ENCODE measurements around the gene CHAD.

CHAD gene

GRCh38 chr17:50495217-50495823, 26.6 kb upstream of the CHAD start:
- Histone ChIP-seq H3K36me3 (ENCODE audit: control insufficient read depth in 2 of 2, insufficient read depth in 2 of 2, low read length in 2 of 2) (no peaks in the 10 kb centered on the region), H3K27ac (ENCODE audit: low read depth in 2 of 2, low read length in 2 of 2) (no peak overlapping the region), H3K9ac (ENCODE audit: low read depth in 1 of 2, low read length in 2 of 2) (no peak overlapping the region), H3K4me1 (ENCODE audit: control insufficient read depth in 2 of 2, insufficient read depth in 2 of 2, low read length in 2 of 2) (peaks cover 5 to 8% of the 10 kb centered on the region in 2 donors), H3K9me3 (ENCODE audit: control insufficient read depth in 2 of 2, low read length in 2 of 2) (no peaks in the 10 kb centered on the region), H3K4me3 (ENCODE audit: low read length in 2 of 2) (no peak overlapping the region), H3K27me3 (ENCODE audit: control insufficient read depth in 2 of 2, insufficient read depth in 2 of 2, low read length in 2 of 2) (no peaks in the 10 kb centered on the region)

GRCh38 chr17:50493744-50494143, 25.1 kb upstream of the CHAD start:
- H3K4me1 ChIP-seq (ENCODE audit: control insufficient read depth in 2 of 2, insufficient read depth in 2 of 2, low read length in 2 of 2), result peaks cover 5 to 8% of the 10 kb centered on the region in 2 donors
- no peaks in the 10 kb centered on the region for H3K27me3 ChIP-seq (ENCODE audit: control insufficient read depth in 2 of 2, insufficient read depth in 2 of 2, low read length in 2 of 2)
- H3K9ac ChIP-seq (ENCODE audit: low read depth in 1 of 2, low read length in 2 of 2), result no peak overlapping the region
- no peaks in the 10 kb centered on the region for H3K9me3 ChIP-seq (ENCODE audit: control insufficient read depth in 2 of 2, low read length in 2 of 2)
- H3K36me3 ChIP-seq (ENCODE audit: control insufficient read depth in 2 of 2, insufficient read depth in 2 of 2, low read length in 2 of 2), result no peaks in the 10 kb centered on the region
- no peak overlapping the region for H3K4me3 ChIP-seq (ENCODE audit: low read length in 2 of 2)
- no peak overlapping the region for H3K27ac ChIP-seq (ENCODE audit: low read depth in 2 of 2, low read length in 2 of 2)

- Histone ChIP-seq H3K27ac (ENCODE audit: low read depth in 2 of 2, low read length in 2 of 2) (no peak overlapping the region), H3K4me1 (ENCODE audit: control insufficient read depth in 2 of 2, insufficient read depth in 2 of 2, low read length in 2 of 2) (no peaks in the 10 kb centered on the region), H3K9ac (ENCODE audit: low read depth in 1 of 2, low read length in 2 of 2) (no peak overlapping the region), H3K9me3 (ENCODE audit: control insufficient read depth in 2 of 2, low read length in 2 of 2) (no peaks in the 10 kb centered on the region), H3K27me3 (ENCODE audit: control insufficient read depth in 2 of 2, insufficient read depth in 2 of 2, low read length in 2 of 2) (no peaks in the 10 kb centered on the region), H3K4me3 (ENCODE audit: low read length in 2 of 2) (no peak overlapping the region), H3K36me3 (ENCODE audit: control insufficient read depth in 2 of 2, insufficient read depth in 2 of 2, low read length in 2 of 2) (peaks cover 0 to 3% of the 10 kb centered on the region in 2 donors)
These were observed 23.5 kb upstream of the CHAD start for GRCh38 chr17:50492214-50492613.

DNA sequence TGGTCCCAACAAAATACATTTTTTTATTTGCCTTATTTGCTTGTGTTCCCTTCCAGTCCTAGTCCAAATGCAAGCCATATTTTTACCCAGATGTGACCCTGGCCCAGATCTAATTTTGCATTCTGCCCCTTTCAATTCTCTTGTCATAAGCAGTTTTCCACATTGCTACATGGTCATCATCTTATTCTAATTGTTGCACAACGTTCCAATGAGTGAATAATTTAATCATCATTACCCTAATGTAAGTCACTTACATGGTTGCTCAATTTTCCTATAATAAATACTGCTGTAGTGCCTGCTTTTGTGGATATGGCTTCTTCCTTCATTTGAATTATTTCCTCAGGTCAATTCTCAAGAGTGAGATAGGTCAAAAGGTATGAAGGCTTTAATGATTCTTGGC, 22.8 kb upstream of the CHAD start:
- H3K4me1 ChIP-seq (ENCODE audit: control insufficient read depth in 2 of 2, insufficient read depth in 2 of 2, low read length in 2 of 2), result no peaks in the 10 kb centered on the region

GRCh38 chr17:50488880-50489279, 20.2 kb upstream of the CHAD start:
- no peak overlapping the region for H3K27ac ChIP-seq (ENCODE audit: low read depth in 2 of 2, low read length in 2 of 2)
- no peaks in the 10 kb centered on the region for H3K9me3 ChIP-seq (ENCODE audit: control insufficient read depth in 2 of 2, low read length in 2 of 2)
- no peaks in the 10 kb centered on the region for H3K4me1 ChIP-seq (ENCODE audit: control insufficient read depth in 2 of 2, insufficient read depth in 2 of 2, low read length in 2 of 2)
- peaks cover 16 to 25% of the 10 kb centered on the region in 2 donors for H3K36me3 ChIP-seq (ENCODE audit: control insufficient read depth in 2 of 2, insufficient read depth in 2 of 2, low read length in 2 of 2)
- no peak overlapping the region for H3K4me3 ChIP-seq (ENCODE audit: low read length in 2 of 2)
- no peak overlapping the region for H3K9ac ChIP-seq (ENCODE audit: low read depth in 1 of 2, low read length in 2 of 2)
- H3K27me3 ChIP-seq (ENCODE audit: control insufficient read depth in 2 of 2, insufficient read depth in 2 of 2, low read length in 2 of 2), result no peaks in the 10 kb centered on the region

More for the DNA sequence above, 22.8 kb upstream of the CHAD start:
- H3K4me3 ChIP-seq (ENCODE audit: low read length in 2 of 2), result no peak overlapping the region
- H3K27me3 ChIP-seq (ENCODE audit: control insufficient read depth in 2 of 2, insufficient read depth in 2 of 2, low read length in 2 of 2), result no peaks in the 10 kb centered on the region
- peaks cover 0 to 5% of the 10 kb centered on the region in 2 donors for H3K36me3 ChIP-seq (ENCODE audit: control insufficient read depth in 2 of 2, insufficient read depth in 2 of 2, low read length in 2 of 2)
- no peak overlapping the region for H3K9ac ChIP-seq (ENCODE audit: low read depth in 1 of 2, low read length in 2 of 2)
- H3K9me3 ChIP-seq (ENCODE audit: control insufficient read depth in 2 of 2, low read length in 2 of 2), result no peaks in the 10 kb centered on the region
- no peak overlapping the region for H3K27ac ChIP-seq (ENCODE audit: low read depth in 2 of 2, low read length in 2 of 2)

- Histone ChIP-seq H3K4me1 (ENCODE audit: control insufficient read depth in 2 of 2, insufficient read depth in 2 of 2, low read length in 2 of 2) (peaks cover 4 to 5% of the 10 kb centered on the region in 2 donors), H3K27ac (ENCODE audit: low read depth in 2 of 2, low read length in 2 of 2) (no peak overlapping the region), H3K9me3 (ENCODE audit: control insufficient read depth in 2 of 2, low read length in 2 of 2) (no peaks in the 10 kb centered on the region), H3K9ac (ENCODE audit: low read depth in 1 of 2, low read length in 2 of 2) (no peak overlapping the region), H3K36me3 (ENCODE audit: control insufficient read depth in 2 of 2, insufficient read depth in 2 of 2, low read length in 2 of 2) (peaks cover 23 to 33% of the 10 kb centered on the region in 2 donors), H3K4me3 (ENCODE audit: low read length in 2 of 2) (no peak overlapping the region), H3K27me3 (ENCODE audit: control insufficient read depth in 2 of 2, insufficient read depth in 2 of 2, low read length in 2 of 2) (no peaks in the 10 kb centered on the region)
These were observed 18.8 kb upstream of the CHAD start for GRCh38 chr17:50487213-50488096.

- H3K27ac ChIP-seq (ENCODE audit: low read depth in 2 of 2, low read length in 2 of 2), result no peak overlapping the region
- no peak overlapping the region for H3K9ac ChIP-seq (ENCODE audit: low read depth in 1 of 2, low read length in 2 of 2)
- peaks cover 10 to 12% of the 10 kb centered on the region in 2 donors for H3K4me1 ChIP-seq (ENCODE audit: control insufficient read depth in 2 of 2, insufficient read depth in 2 of 2, low read length in 2 of 2)
- H3K27me3 ChIP-seq (ENCODE audit: control insufficient read depth in 2 of 2, insufficient read depth in 2 of 2, low read length in 2 of 2), result no peaks in the 10 kb centered on the region
- no peak overlapping the region for H3K4me3 ChIP-seq (ENCODE audit: low read length in 2 of 2)
- H3K36me3 ChIP-seq (ENCODE audit: control insufficient read depth in 2 of 2, insufficient read depth in 2 of 2, low read length in 2 of 2), result peaks cover 27 to 33% of the 10 kb centered on the region in 2 donors
- no peaks in the 10 kb centered on the region for H3K9me3 ChIP-seq (ENCODE audit: control insufficient read depth in 2 of 2, low read length in 2 of 2)
These were observed 15.9 kb upstream of the CHAD start for GRCh38 chr17:50484386-50485155.

GRCh38 chr17:50483266-50483665, 14.6 kb upstream of the CHAD start:
- Histone ChIP-seq H3K4me1 (ENCODE audit: control insufficient read depth in 2 of 2, insufficient read depth in 2 of 2, low read length in 2 of 2) (peaks cover 13 to 15% of the 10 kb centered on the region in 2 donors), H3K9ac (ENCODE audit: low read depth in 1 of 2, low read length in 2 of 2) (no peak overlapping the region), H3K4me3 (ENCODE audit: low read length in 2 of 2) (no peak overlapping the region), H3K9me3 (ENCODE audit: control insufficient read depth in 2 of 2, low read length in 2 of 2) (no peaks in the 10 kb centered on the region), H3K27ac (ENCODE audit: low read depth in 2 of 2, low read length in 2 of 2) (no peak overlapping the region), H3K36me3 (ENCODE audit: control insufficient read depth in 2 of 2, insufficient read depth in 2 of 2, low read length in 2 of 2) (peaks cover 27 to 33% of the 10 kb centered on the region in 2 donors), H3K27me3 (ENCODE audit: control insufficient read depth in 2 of 2, insufficient read depth in 2 of 2, low read length in 2 of 2) (no peaks in the 10 kb centered on the region)

GRCh38 chr17:50482516-50482915, 13.8 kb upstream of the CHAD start:
- Histone ChIP-seq H3K4me1 (ENCODE audit: control insufficient read depth in 2 of 2, insufficient read depth in 2 of 2, low read length in 2 of 2) (peaks cover 18 to 19% of the 10 kb centered on the region in 2 donors), H3K9me3 (ENCODE audit: control insufficient read depth in 2 of 2, low read length in 2 of 2) (no peaks in the 10 kb centered on the region), H3K9ac (ENCODE audit: low read depth in 1 of 2, low read length in 2 of 2) (peak overlapping the region in 1 of 2 donors; percentile 20), H3K4me3 (ENCODE audit: low read length in 2 of 2) (no peak overlapping the region), H3K27ac (ENCODE audit: low read depth in 2 of 2, low read length in 2 of 2) (peak overlapping the region; percentile 52 to 71), H3K27me3 (ENCODE audit: control insufficient read depth in 2 of 2, insufficient read depth in 2 of 2, low read length in 2 of 2) (no peaks in the 10 kb centered on the region), H3K36me3 (ENCODE audit: control insufficient read depth in 2 of 2, insufficient read depth in 2 of 2, low read length in 2 of 2) (peaks cover 27 to 33% of the 10 kb centered on the region in 2 donors)

DNA sequence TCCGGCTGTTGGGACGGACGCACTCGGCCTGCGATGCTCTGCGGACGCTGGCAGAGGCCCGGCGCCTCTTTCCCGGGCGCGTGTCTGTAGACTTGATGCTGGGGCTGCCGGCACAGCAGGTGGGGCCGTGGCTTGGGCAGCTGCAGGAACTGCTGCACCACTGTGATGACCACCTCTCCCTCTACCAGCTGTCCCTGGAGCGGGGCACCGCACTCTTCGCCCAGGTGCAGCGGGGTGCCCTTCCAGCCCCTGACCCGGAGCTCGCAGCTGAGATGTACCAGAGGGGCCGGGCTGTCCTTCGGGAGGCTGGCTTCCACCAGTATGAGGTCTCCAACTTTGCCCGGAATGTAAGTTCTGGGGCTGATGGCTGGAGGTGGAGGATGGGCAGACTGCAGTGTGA, 13.4 kb upstream of the CHAD start:
- Histone ChIP-seq H3K9me3 (ENCODE audit: control insufficient read depth in 2 of 2, low read length in 2 of 2) (no peaks in the 10 kb centered on the region), H3K4me3 (ENCODE audit: low read length in 2 of 2) (no peak overlapping the region), H3K27ac (ENCODE audit: low read depth in 2 of 2, low read length in 2 of 2) (peak overlapping the region in 1 of 2 donors; percentile 6), H3K9ac (ENCODE audit: low read depth in 1 of 2, low read length in 2 of 2) (no peak overlapping the region), H3K27me3 (ENCODE audit: control insufficient read depth in 2 of 2, insufficient read depth in 2 of 2, low read length in 2 of 2) (no peaks in the 10 kb centered on the region), H3K36me3 (ENCODE audit: control insufficient read depth in 2 of 2, insufficient read depth in 2 of 2, low read length in 2 of 2) (peaks cover 27 to 29% of the 10 kb centered on the region in 2 donors), H3K4me1 (ENCODE audit: control insufficient read depth in 2 of 2, insufficient read depth in 2 of 2, low read length in 2 of 2) (peaks cover 18 to 19% of the 10 kb centered on the region in 2 donors)

Measured in mucosa of rectum (tissue), 2 donors.